Endodermal cell (in vitro differentiated cells): ENCODE data around the gene HLTF. TPM values are rescaled to one million over a fixed set of nuclear protein-coding genes. Genes with fewer than 3 reads are reported as not detected.

Experiments
- DNase-seq: peaks from one replicate; pipeline ENCODE4 v3.0.0-alpha.2; 2017
- H3K27ac ChIP-seq: 2 replicates; pipeline ENCODE4 v1.5.1; 2013; ENCODE audit warnings: mild to moderate bottlenecking, low read depth, low read length, moderate library complexity
- H3K27me3 ChIP-seq: 2 replicates; pipeline ENCODE4 v1.6.1; 2013; ENCODE audit warnings: mild to moderate bottlenecking, low read length, moderate library complexity; ENCODE audit not compliant: insufficient read depth, control insufficient read depth, poor library complexity, severe bottlenecking
- H3K36me3 ChIP-seq: 2 replicates; pipeline ENCODE4 v1.7.0; 2013; ENCODE audit warnings: mild to moderate bottlenecking, low read length, moderate library complexity; ENCODE audit not compliant: control insufficient read depth, insufficient read depth
- H3K4me1 ChIP-seq: one replicate; pipeline ENCODE4 v1.7.0; 2013; ENCODE audit warnings: low read length; ENCODE audit not compliant: control insufficient read depth, insufficient read depth
- H3K4me3 ChIP-seq: 2 replicates; pipeline ENCODE4 v1.5.1; 2013; ENCODE audit warnings: mild to moderate bottlenecking, low read length, moderate library complexity
- H3K9ac ChIP-seq: 2 replicates; pipeline ENCODE4 v1.6.1; 2013; ENCODE audit warnings: mild to moderate bottlenecking, low read length, moderate library complexity; ENCODE audit not compliant: poor library complexity, severe bottlenecking; ENCODE audit errors: extremely low read depth
- H3K9me3 ChIP-seq: 2 replicates; pipeline ENCODE4 v1.6.1; 2013; ENCODE audit warnings: mild to moderate bottlenecking, low read length, moderate library complexity; ENCODE audit not compliant: control insufficient read depth
- H3K27ac Mint-ChIP-seq: 2 replicates; pipeline ENCODE4 v1.8.0; 2020; ENCODE audit warnings: mixed read lengths
- H3K27me3 Mint-ChIP-seq: 2 replicates; pipeline ENCODE4 v1.8.0; 2021; ENCODE audit warnings: mild to moderate bottlenecking, mixed read lengths; ENCODE audit not compliant: insufficient read depth
- H3K36me3 Mint-ChIP-seq: 2 replicates; pipeline ENCODE4 v1.8.0; 2020; ENCODE audit warnings: low read depth, mixed read lengths
- H3K4me1 Mint-ChIP-seq: 2 replicates; pipeline ENCODE4 v1.8.0; 2020; ENCODE audit warnings: mixed read lengths
- H3K4me3 Mint-ChIP-seq: 2 replicates; pipeline ENCODE4 v1.8.0; 2020; ENCODE audit warnings: mild to moderate bottlenecking, moderate library complexity, mixed read lengths
- H3K9me3 Mint-ChIP-seq: 2 replicates; pipeline ENCODE4 v1.8.0; 2020; ENCODE audit warnings: mild to moderate bottlenecking, mixed read lengths
- WGBS, 2 experiments: methylation state at CpG; one replicate each; pipeline versions ENCODE4 v1.1.5 to v1.1.7; 2013; ENCODE audit warnings: missing lambda C conversion rate in 2 of 2, mixed read lengths in 1 of 2; ENCODE audit not compliant: insufficient coverage in 1 of 2, insufficient read length in 1 of 2; 5-methylcytosine and 5-hydroxymethylcytosine counted together
- total RNA-seq, 2 donors: library from RNA; stranded (reverse); fragmentation: NEBNext Ultra II Directional in 1 of 2; extraction: Animal tissue kit (Norgen Biotek cat#: 25700) in 1 of 2; gene quantifications; 2 replicates in 1 of 2; 3 replicates in 1 of 2; pipeline ENCODE4 v1.2.1, GENCODE V29; 2021
- TF ChIP-seq, protein P1 (sequence below): fragments of 200-600 bp; sonication (generic); conservative IDR thresholded peaks from 2 replicates; pipeline ENCODE4 v1.5.0; 2021; ENCODE audit warnings: antibody characterized with exemption, mild to moderate bottlenecking

Gene HLTF
- total RNA-seq, 2 donors from 2014 or later: 61.2 to 75.7 TPM

DNA sequence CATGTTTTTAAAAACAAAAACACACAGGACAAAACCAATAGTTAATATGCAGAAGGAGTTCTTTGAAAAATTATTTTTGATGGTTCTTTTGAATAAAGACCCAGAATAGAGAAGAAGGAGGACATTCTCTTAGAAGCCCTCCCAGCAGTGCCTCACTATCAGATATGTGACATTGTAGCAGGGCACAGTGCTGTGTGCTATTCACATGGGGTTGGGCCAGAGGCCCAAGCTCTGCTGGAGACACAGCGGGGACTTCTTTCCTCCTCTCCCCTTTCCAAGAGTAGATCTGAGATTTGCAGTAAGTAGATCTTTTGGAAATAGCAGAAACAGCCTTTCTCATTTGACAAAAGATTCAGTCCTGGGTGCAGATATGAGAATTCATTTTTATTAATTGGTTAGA, 88.7 kb downstream of the HLTF start:
- TF ChIP-seq, protein P1, sequence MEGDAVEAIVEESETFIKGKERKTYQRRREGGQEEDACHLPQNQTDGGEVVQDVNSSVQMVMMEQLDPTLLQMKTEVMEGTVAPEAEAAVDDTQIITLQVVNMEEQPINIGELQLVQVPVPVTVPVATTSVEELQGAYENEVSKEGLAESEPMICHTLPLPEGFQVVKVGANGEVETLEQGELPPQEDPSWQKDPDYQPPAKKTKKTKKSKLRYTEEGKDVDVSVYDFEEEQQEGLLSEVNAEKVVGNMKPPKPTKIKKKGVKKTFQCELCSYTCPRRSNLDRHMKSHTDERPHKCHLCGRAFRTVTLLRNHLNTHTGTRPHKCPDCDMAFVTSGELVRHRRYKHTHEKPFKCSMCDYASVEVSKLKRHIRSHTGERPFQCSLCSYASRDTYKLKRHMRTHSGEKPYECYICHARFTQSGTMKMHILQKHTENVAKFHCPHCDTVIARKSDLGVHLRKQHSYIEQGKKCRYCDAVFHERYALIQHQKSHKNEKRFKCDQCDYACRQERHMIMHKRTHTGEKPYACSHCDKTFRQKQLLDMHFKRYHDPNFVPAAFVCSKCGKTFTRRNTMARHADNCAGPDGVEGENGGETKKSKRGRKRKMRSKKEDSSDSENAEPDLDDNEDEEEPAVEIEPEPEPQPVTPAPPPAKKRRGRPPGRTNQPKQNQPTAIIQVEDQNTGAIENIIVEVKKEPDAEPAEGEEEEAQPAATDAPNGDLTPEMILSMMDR: no peak
- Histone ChIP-seq H3K4me1 (peaks cover 6% of the 10 kb centered on the region), H3K36me3 (peaks cover 26% of the 10 kb centered on the region), H3K27me3 (no peaks in the 10 kb centered on the region), H3K27ac (no peak overlapping the region), H3K9ac (no peak overlapping the region), H3K4me3 (no peak overlapping the region), H3K9me3 (no peaks in the 10 kb centered on the region)
- Mint-ChIP-seq H3K9me3 (no peaks in the 10 kb centered on the region), H3K4me3 (no peak overlapping the region), H3K36me3 (peaks cover 21% of the 10 kb centered on the region), H3K27me3 (peaks cover 3% of the 10 kb centered on the region), H3K27ac (no peak overlapping the region), H3K4me1 (peaks cover 31% of the 10 kb centered on the region)
- 60% methylated on average over 1 of the region's 1 CpG; no CpG with 5 or more reads in 1 of the 2 experiments for WGBS, 2 experiments
- no peak for DNase-seq

DNA sequence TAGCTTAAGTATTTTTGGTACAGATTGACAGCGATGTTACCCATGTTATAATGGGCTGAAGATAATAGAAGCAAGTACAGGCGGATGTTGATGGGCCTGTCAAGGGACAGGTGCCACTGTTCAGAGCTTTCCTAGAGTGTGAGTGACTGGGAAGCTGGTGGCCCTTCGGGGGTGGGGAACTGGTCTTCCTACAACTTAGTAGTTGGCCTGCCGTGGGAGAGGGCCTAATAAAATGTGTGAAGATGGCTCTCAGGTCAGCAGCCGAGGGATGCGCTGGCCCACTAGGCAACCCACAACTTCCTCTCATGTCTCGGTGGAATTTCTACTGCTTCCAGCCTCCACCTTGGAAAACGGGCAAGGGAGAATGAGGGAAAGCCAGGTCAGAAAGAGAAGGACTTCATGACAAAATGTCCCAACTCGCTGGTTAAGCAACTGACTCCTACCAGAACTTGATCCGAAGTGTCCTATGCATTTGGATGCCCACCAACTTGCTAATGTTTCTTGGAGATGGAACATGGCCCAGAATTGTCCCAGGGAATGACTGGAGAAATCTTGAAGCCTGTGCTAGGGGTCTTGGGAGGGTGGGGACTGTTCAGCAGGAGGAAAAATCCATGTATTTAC, 93.6 kb downstream of the HLTF start:
- Histone ChIP-seq H3K27me3 (peaks cover 5% of the 10 kb centered on the region), H3K9ac (no peak overlapping the region), H3K36me3 (peaks cover 26% of the 10 kb centered on the region), H3K9me3 (no peaks in the 10 kb centered on the region), H3K4me3 (peak overlapping the region; percentile 78), H3K27ac (no peak overlapping the region), H3K4me1 (peaks cover 6% of the 10 kb centered on the region)
- no peaks in the 10 kb centered on the region for H3K9me3 Mint-ChIP-seq
- peaks cover 19% of the 10 kb centered on the region for H3K4me1 Mint-ChIP-seq
- H3K27me3 Mint-ChIP-seq: peaks cover 8% of the 10 kb centered on the region
- H3K36me3 Mint-ChIP-seq: peaks cover 21% of the 10 kb centered on the region
- DNase-seq: peak; percentile 50
- TF ChIP-seq, protein P1: no peak
- no peak overlapping the region for H3K27ac Mint-ChIP-seq
- 93 to 98% methylated on average over 6 to 10 of the region's 10 CpGs for WGBS, 2 experiments
- H3K4me3 Mint-ChIP-seq: peak overlapping the region; percentile 65

DNA sequence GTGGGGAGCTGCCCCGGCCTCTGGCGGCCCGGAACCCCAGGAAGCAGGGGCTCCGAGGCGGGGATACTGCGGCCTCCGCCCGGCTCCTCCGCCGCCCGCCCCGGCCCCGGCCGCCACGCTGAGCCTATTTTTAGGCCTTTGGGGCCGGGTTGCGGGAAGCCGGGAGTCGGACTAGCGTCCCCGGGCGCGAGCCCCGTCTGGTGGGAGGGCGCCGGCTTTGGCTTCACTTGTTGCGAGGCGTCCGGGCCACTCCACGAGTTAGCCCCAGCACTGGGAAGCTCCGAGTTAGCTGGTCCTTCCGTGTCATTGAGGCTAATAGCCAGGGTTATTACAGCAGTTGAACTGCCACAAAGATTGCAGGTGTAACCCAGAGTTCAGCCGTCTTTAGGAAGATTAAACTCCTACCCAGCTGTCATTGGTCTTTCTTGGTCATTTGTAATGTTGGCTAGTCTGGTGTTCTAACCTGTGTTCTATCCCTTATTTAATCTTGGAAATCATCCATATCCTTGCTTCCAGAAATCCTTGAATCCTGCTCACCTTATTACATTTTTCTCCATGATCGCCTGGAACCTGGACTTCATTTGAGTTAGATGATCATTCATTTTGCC, 94.2 kb downstream of the HLTF start:
- Histone ChIP-seq H3K9ac (no peak overlapping the region), H3K9me3 (no peaks in the 10 kb centered on the region), H3K4me1 (peaks cover 6% of the 10 kb centered on the region), H3K27ac (no peak overlapping the region), H3K36me3 (peaks cover 26% of the 10 kb centered on the region), H3K27me3 (peaks cover 5% of the 10 kb centered on the region), H3K4me3 (peak overlapping the region; percentile 78)
- peaks cover 19% of the 10 kb centered on the region for H3K4me1 Mint-ChIP-seq
- no peak overlapping the region for H3K27ac Mint-ChIP-seq
- H3K4me3 Mint-ChIP-seq: peak overlapping the region; percentile 65
- peaks cover 8% of the 10 kb centered on the region for H3K27me3 Mint-ChIP-seq
- TF ChIP-seq, protein P1: no peak
- DNase-seq: peak; percentile 78
- H3K36me3 Mint-ChIP-seq: peaks cover 20% of the 10 kb centered on the region
- 6% methylated on average over 27 to 34 of the region's 34 CpGs for WGBS, 2 experiments
- H3K9me3 Mint-ChIP-seq: no peaks in the 10 kb centered on the region
